B cell (primary cell): ENCODE measurements around the gene TMEM250. TPM values are rescaled to one million over a fixed set of nuclear protein-coding genes. Genes with fewer than 3 reads are reported as not detected.

Experiments
- ATAC-seq: fragments of 200-7000 bp; cut with Tn5 transposase; one replicate; pipeline ENCODE4 v1.10.0; 2021; ENCODE audit warnings: low read depth, mild to moderate bottlenecking, moderate number of reproducible peaks, moderate library complexity
- CTCF ChIA-PET: fragments of 350-600 bp; sonication (Branson Sonifier 250); formaldehyde crosslinking; loops from one replicate; lab custom pipeline; 2021; ENCODE audit warnings: antibody characterized with exemption, inconsistent platforms; lab: Charles Lee
- POLR2A ChIA-PET: fragments of 350-600 bp; sonication (Branson Sonifier 250); formaldehyde crosslinking; loops from one replicate; lab custom pipeline; 2021; ENCODE audit warnings: antibody characterized with exemption; lab: Charles Lee
- DNase-seq: peaks from one replicate; pipeline ENCODE4 v3.0.0; 2013
- H2AFZ ChIP-seq: 2 replicates; pipeline ENCODE4 v1.6.1; 2012; ENCODE audit warnings: mild to moderate bottlenecking, low read depth, low read length; ENCODE audit not compliant: insufficient read depth, poor library complexity, severe bottlenecking
- H3K27ac ChIP-seq, 2 donors: 1 replicate in 1 of 2; 2 replicates in 1 of 2; pipeline ENCODE4 v1.5.1; 2012 to 2013; ENCODE audit warnings: low read length in 2 of 2, mild to moderate bottlenecking in 2 of 2, moderate library complexity in 1 of 2
- H3K27me3 ChIP-seq, 4 experiments: fragments of 200-600 bp in 1 of 4; sonication (generic) in 1 of 4; replicated peaks in 1 of 4; 1 replicate in 2 of 4; 2 replicates in 2 of 4; pipeline versions ENCODE4 v1.6.1 to v1.7.0; 2013 to 2016; ENCODE audit warnings: low read length in 3 of 4, mild to moderate bottlenecking in 2 of 4, mixed read lengths in 1 of 4, moderate library complexity in 1 of 4; ENCODE audit not compliant: insufficient read depth in 4 of 4, control insufficient read depth in 3 of 4; ENCODE audit errors: control extremely low read depth in 1 of 4
- H3K36me3 ChIP-seq, 2 experiments: replicated peaks in 1 of 2; 1 replicate in 1 of 2; 2 replicates in 1 of 2; pipeline versions ENCODE4 v1.6.1 to v1.7.1; 2013; ENCODE audit warnings: low read length in 1 of 2; ENCODE audit not compliant: insufficient read depth in 2 of 2, control insufficient read depth in 1 of 2; ENCODE audit errors: control extremely low read depth in 1 of 2, extremely low read depth in 1 of 2
- H3K4me1 ChIP-seq, 2 donors: fragments of 200-600 bp in 1 of 2; sonication (generic) in 1 of 2; 1 replicate in 1 of 2; 2 replicates in 1 of 2; pipeline versions ENCODE4 v1.5.1 to v1.6.1; 2013 to 2017; ENCODE audit warnings: low read length in 2 of 2; ENCODE audit not compliant: control insufficient read depth in 2 of 2, insufficient read depth in 2 of 2
- H3K4me2 ChIP-seq: replicated peaks from 2 replicates; pipeline ENCODE3; 2012; ENCODE audit warnings: mild to moderate bottlenecking, low read depth, low read length; ENCODE audit not compliant: poor library complexity, severe bottlenecking
- H3K4me3 ChIP-seq, 5 experiments: fragments of 200-600 bp in 1 of 5; sonication (generic) in 1 of 5; 1 replicate in 3 of 5; 2 replicates in 2 of 5; pipeline versions ENCODE4 v1.5.1 to v1.7.0; 2011 to 2016; ENCODE audit warnings: low read length in 4 of 5, mild to moderate bottlenecking in 4 of 5, low read depth in 2 of 5, control low read depth in 1 of 5, moderate library complexity in 1 of 5; ENCODE audit not compliant: insufficient read depth in 1 of 5; ENCODE audit errors: control extremely low read depth in 1 of 5, extremely low read depth in 1 of 5
- H3K79me2 ChIP-seq: fragments of 200-600 bp; sonication (generic); one replicate; pipeline ENCODE4 v1.6.0; 2016; ENCODE audit warnings: low read length; ENCODE audit not compliant: control insufficient read depth, insufficient read depth
- H3K9ac ChIP-seq: fragments of 200-600 bp; sonication (generic); 2 replicates; pipeline ENCODE4 v1.6.1; 2017; ENCODE audit warnings: mild to moderate bottlenecking, low read length, moderate library complexity
- H3K9me3 ChIP-seq, 3 donors: one replicate each; pipeline versions ENCODE4 v1.6.1 to v1.7.1; 2013; ENCODE audit warnings: low read length in 2 of 3; ENCODE audit not compliant: control insufficient read depth in 2 of 3, insufficient read depth in 1 of 3; ENCODE audit errors: control extremely low read depth in 1 of 3
- H4K20me1 ChIP-seq: 2 replicates; pipeline ENCODE4 v1.6.0; 2012; ENCODE audit warnings: mild to moderate bottlenecking, low read length; ENCODE audit not compliant: insufficient read depth, control insufficient read depth, poor library complexity, severe bottlenecking
- H3K27ac Mint-ChIP-seq: one replicate; pipeline ENCODE4 v1.8.0; 2021; ENCODE audit warnings: mixed read lengths
- H3K27me3 Mint-ChIP-seq: one replicate; pipeline ENCODE4 v1.8.0; 2021; ENCODE audit warnings: mixed read lengths
- H3K4me1 Mint-ChIP-seq: one replicate; pipeline ENCODE4 v1.8.0; 2021; ENCODE audit warnings: mixed read lengths
- H3K4me3 Mint-ChIP-seq: one replicate; pipeline ENCODE4 v1.8.0; 2021; ENCODE audit warnings: mixed read lengths
- H3K9me3 Mint-ChIP-seq: one replicate; pipeline ENCODE4 v1.8.0; 2022; ENCODE audit warnings: mixed read lengths; ENCODE audit not compliant: insufficient read depth
- EZH2 ChIP-seq: IDR thresholded peaks from 2 replicates; pipeline ENCODE4 v1.6.1; 2012; ENCODE audit warnings: borderline replicate concordance, low read depth, mild to moderate bottlenecking, moderate library complexity, low read length; ENCODE audit not compliant: insufficient read depth, poor library complexity, severe bottlenecking
- WGBS: methylation state at CpG from one replicate; pipeline ENCODE4 v1.1.5; 2013; ENCODE audit warnings: missing lambda C conversion rate; ENCODE audit not compliant: insufficient coverage; 5-methylcytosine and 5-hydroxymethylcytosine counted together
- intact Hi-C: fragments of 100-400 bp; cut with micrococcal nuclease; formaldehyde crosslinking; loops from one replicate; pipeline ENCODE4 v1.10.0; 2022
- polyA plus RNA-seq: library from polyadenylated mRNA; depleted of rRNA; stranded (reverse); fragments of >200 nt; gene quantifications from 2 replicates; pipeline ENCODE4 v1.2.3, GENCODE V29; 2012
- total RNA-seq, 2 donors: library from RNA; stranded (reverse); fragments of 120-200 nt in 1 of 2; gene quantifications; 1 replicate in 1 of 2; 2 replicates in 1 of 2; pipeline versions ENCODE4 v1.2.3 to v1.2.4, GENCODE V29; 2013 to 2022
- TF ChIP-seq, protein P1 (sequence below): fragments of 200-600 bp; IDR thresholded peaks from one replicate; pipeline ENCODE4 v1.8.0; 2022; ENCODE audit warnings: antibody characterized with exemption, mild to moderate bottlenecking

The TMEM250 gene
- total and polyA plus RNA-seq, 2 donors (not counting 1 experiment from before 2014, with no cell fraction given): 11.1 to 29.6 TPM

DNA sequence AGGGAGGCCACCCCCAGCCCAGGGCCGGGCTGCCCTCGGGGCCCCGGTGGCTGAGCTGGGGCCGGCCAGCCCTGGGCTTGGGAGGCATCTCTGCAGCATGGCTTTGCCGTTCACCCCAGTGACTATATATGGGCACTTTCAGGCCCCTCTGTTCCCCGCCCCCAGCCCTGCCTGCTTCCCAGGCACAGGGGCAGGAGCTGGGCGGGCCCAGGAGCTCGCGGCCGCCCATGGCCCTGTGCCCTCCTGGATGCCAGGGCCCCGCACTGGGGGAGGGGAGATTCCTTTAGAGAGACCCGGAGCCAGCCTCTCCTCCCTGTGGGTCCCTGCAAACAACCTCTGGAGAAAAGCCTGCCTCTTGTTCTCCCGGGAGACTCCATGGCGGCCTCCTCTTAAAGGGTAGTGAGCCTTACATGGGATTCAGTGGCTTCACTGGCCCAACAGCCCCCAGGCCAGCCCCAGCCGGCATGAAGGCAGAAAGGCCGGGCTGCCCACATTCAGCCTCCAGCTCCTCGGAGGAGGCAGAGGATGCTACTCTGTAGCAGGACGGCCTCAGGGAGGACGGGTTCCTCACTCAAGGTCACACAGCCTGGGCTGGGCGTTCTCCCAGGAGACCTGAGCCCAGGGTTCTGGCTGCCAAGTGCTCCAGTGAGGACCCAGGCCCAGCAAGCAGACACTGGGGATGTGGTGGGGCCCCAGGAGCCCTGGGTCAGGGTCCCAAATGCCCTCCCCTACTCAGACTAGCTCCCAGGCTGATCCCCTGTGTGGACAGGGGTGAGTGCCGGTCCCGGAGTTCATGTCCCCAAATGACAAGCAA lies 27.7 kb downstream of the TMEM250 start:
- no peaks in the 10 kb centered on the region for H4K20me1 ChIP-seq
- H3K36me3 ChIP-seq: no peaks in the 10 kb centered on the region
- Mint-ChIP-seq H3K4me3 (no peak overlapping the region), H3K4me1 (peaks cover 9% of the 10 kb centered on the region), H3K9me3 (no peaks in the 10 kb centered on the region), H3K27me3 (peaks cover 26% of the 10 kb centered on the region), H3K27ac (no peak overlapping the region)
- intact Hi-C loops: no loop called here
- DNase-seq (no peak), ATAC-seq (no peak)
- H3K27me3 ChIP-seq: peaks cover 0 to 54% (median 12%) of the 10 kb centered on the region in 4 experiments
- TF ChIP-seq, protein P1, sequence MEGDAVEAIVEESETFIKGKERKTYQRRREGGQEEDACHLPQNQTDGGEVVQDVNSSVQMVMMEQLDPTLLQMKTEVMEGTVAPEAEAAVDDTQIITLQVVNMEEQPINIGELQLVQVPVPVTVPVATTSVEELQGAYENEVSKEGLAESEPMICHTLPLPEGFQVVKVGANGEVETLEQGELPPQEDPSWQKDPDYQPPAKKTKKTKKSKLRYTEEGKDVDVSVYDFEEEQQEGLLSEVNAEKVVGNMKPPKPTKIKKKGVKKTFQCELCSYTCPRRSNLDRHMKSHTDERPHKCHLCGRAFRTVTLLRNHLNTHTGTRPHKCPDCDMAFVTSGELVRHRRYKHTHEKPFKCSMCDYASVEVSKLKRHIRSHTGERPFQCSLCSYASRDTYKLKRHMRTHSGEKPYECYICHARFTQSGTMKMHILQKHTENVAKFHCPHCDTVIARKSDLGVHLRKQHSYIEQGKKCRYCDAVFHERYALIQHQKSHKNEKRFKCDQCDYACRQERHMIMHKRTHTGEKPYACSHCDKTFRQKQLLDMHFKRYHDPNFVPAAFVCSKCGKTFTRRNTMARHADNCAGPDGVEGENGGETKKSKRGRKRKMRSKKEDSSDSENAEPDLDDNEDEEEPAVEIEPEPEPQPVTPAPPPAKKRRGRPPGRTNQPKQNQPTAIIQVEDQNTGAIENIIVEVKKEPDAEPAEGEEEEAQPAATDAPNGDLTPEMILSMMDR: no peak
- no peak for TF ChIP-seq EZH2
- ChIA-PET CTCF (interaction anchor here (1.2 to 3.5 kb wide), 3 partner anchors 16 to 31 kb away, joined by 3 to 56 read pairs (median 7); no protein-coding TSS in a partner anchor), POLR2A (no interaction called here)
- H3K4me1 ChIP-seq: peaks cover 10 to 15% of the 10 kb centered on the region in 2 donors
- no peak overlapping the region for H3K27ac ChIP-seq
- no peak overlapping the region for H3K4me2 ChIP-seq
- no peaks in the 10 kb centered on the region for H3K79me2 ChIP-seq
- H3K9me3 ChIP-seq: peaks cover 0 to 3% (median 0%) of the 10 kb centered on the region in 3 donors
- H3K9ac ChIP-seq: no peak overlapping the region
- no peak overlapping the region for H3K4me3 ChIP-seq
- WGBS: 95% methylated on average over 18 of the region's 22 CpGs
- no peak overlapping the region for H2AFZ ChIP-seq
